Transverse colon (tissue), 4 donors: Measurements from ENCODE around the gene TUFT1. TPM values are rescaled to one million over a fixed set of nuclear protein-coding genes. Genes with fewer than 3 reads are reported as not detected.

Experiments
- DNase-seq: peaks from one replicate; pipeline ENCODE4 v3.0.0-alpha.2; 2019
- H3K27ac ChIP-seq, 4 donors: fragments of 200-600 bp; sonication (generic); 2 replicates each; pipeline ENCODE4 v1.5.1; 2016 to 2018; ENCODE audit warnings: inconsistent platforms in 4 of 4
- H3K27me3 ChIP-seq: fragments of 200-600 bp; sonication (generic); 2 replicates; pipeline ENCODE4 v1.5.1; 2017; ENCODE audit warnings: inconsistent platforms
- H3K36me3 ChIP-seq, 4 donors: fragments of 200-600 bp; sonication (generic); 2 replicates each; pipeline ENCODE4 v1.5.1; 2017 to 2019; ENCODE audit warnings: inconsistent platforms in 4 of 4
- H3K4me1 ChIP-seq, 4 donors: fragments of 200-600 bp; sonication (generic); 2 replicates each; pipeline ENCODE4 v1.5.1; 2017 to 2020; ENCODE audit warnings: inconsistent platforms in 4 of 4
- H3K4me3 ChIP-seq, 4 donors: fragments of 200-600 bp; sonication (generic); 1 replicate in 1 of 4; 2 replicates in 3 of 4; pipeline versions ENCODE4 v1.5.1 to v1.6.1; 2017 to 2019; ENCODE audit warnings: inconsistent platforms in 4 of 4
- H3K9me3 ChIP-seq, 2 donors: fragments of 200-600 bp; sonication (generic); 2 replicates each; pipeline ENCODE4 v1.5.1; 2017 to 2019; ENCODE audit warnings: inconsistent platforms in 2 of 2
- CTCF ChIP-seq, 5 experiments: fragments of 200-600 bp in 3 of 5; fragments of 450-650 bp in 2 of 5; sonication (generic) in 3 of 5; IDR thresholded peaks; 1 replicate in 2 of 5; 2 replicates in 3 of 5; pipeline ENCODE4 v1.5.1; 2016 to 2017; ENCODE audit warnings: antibody characterized with exemption in 5 of 5, inconsistent platforms in 3 of 5, mild to moderate bottlenecking in 2 of 5, moderate library complexity in 1 of 5
- EP300 ChIP-seq: sonication (generic); formaldehyde crosslinking; IDR thresholded peaks from one replicate; pipeline ENCODE4 v1.6.1; 2017; ENCODE audit warnings: antibody characterized with exemption, low read depth
- POLR2A ChIP-seq: fragments of 450-650 bp; IDR thresholded peaks from one replicate; pipeline ENCODE4 v1.6.1; 2016; ENCODE audit warnings: antibody characterized with exemption, mild to moderate bottlenecking, moderate library complexity
- POLR2AphosphoS5 ChIP-seq, 3 donors: sonication (generic); formaldehyde crosslinking; IDR thresholded peaks; one replicate each; pipeline ENCODE4 v1.6.1; 2016; ENCODE audit warnings: antibody characterized with exemption in 3 of 3
- WGBS, 2 donors: methylation state at CpG; one replicate each; pipeline ENCODE4 v1.1.5; 2018; ENCODE audit warnings: low coverage in 1 of 2; 5-methylcytosine and 5-hydroxymethylcytosine counted together
- in situ Hi-C, 4 donors: fragments of 200-750 bp; cut with MboI; loops; one replicate each; pipeline versions ENCODE4 v1.15.0 to v1.15.1; 2017; ENCODE audit warnings: low sequenced_read_pairs in 3 of 4, low pct_ligation_motif_present in 1 of 4, low pct_unique_long_range_greater_than_20kb in 1 of 4
- intact Hi-C: fragments of 100-400 bp; cut with DNase I; formaldehyde crosslinking; loops from one replicate; pipeline ENCODE4 v1.15.1; 2023; ENCODE audit warnings: low total_unique reads
- total RNA-seq, 4 donors: library from RNA; depleted of rRNA; stranded (reverse); fragments of >200 nt; gene quantifications; one replicate each; pipeline ENCODE4 v1.1.0, GENCODE V29; 2016

TUFT1 gene
- total RNA-seq, 4 donors from 2014 or later, result 22.8 to 65.5 (median 30.8) TPM

GRCh38 chr1:151526735-151527525, 13.2 kb upstream of the TUFT1 start:
- Histone ChIP-seq H3K4me1 (no peaks in the 10 kb centered on the region), H3K9me3 (no peaks in the 10 kb centered on the region), H3K27me3 (no peaks in the 10 kb centered on the region), H3K27ac (no peak overlapping the region), H3K36me3 (peaks cover 0 to 17% (median 6%) of the 10 kb centered on the region in 4 donors), H3K4me3 (no peak overlapping the region)
- 83 to 89% methylated on average over 3 to 7 of the region's 7 CpGs for WGBS, 2 donors
- in situ Hi-C loops, result no loop called here
- intact Hi-C loops, result no loop called here
- TF ChIP-seq CTCF (IDR thresholded peaks at IDR 0.05) (no peak), POLR2A (no peak), POLR2AphosphoS5 (IDR thresholded peaks at IDR 0.05) (no peak), EP300 (no peak)
- DNase-seq, result no peak

- no peak for DNase-seq
- Histone ChIP-seq H3K27ac (no peak overlapping the region), H3K4me1 (no peaks in the 10 kb centered on the region), H3K9me3 (no peaks in the 10 kb centered on the region), H3K27me3 (no peaks in the 10 kb centered on the region), H3K36me3 (peaks cover 0 to 17% (median 6%) of the 10 kb centered on the region in 4 donors), H3K4me3 (no peak overlapping the region)
- TF ChIP-seq POLR2AphosphoS5 (IDR thresholded peaks at IDR 0.05), result no peak
- no peak for TF ChIP-seq CTCF (IDR thresholded peaks at IDR 0.05)
- no peak for TF ChIP-seq POLR2A
- TF ChIP-seq EP300, result no peak
- in situ Hi-C loops, result no loop called here
- 80 to 93% methylated on average over 1 to 11 of the region's 11 CpGs for WGBS, 2 donors
- intact Hi-C loops, result no loop called here
These were observed 10.9 kb upstream of the TUFT1 start for GRCh38 chr1:151529211-151529702.

GRCh38 chr1:151529781-151530180, 10.3 kb upstream of the TUFT1 start:
- Histone ChIP-seq H3K4me3 (no peak overlapping the region), H3K36me3 (peaks cover 0 to 12% (median 4%) of the 10 kb centered on the region in 4 donors), H3K9me3 (no peaks in the 10 kb centered on the region), H3K27me3 (no peaks in the 10 kb centered on the region), H3K4me1 (no peaks in the 10 kb centered on the region), H3K27ac (no peak overlapping the region)
- no peak for DNase-seq
- intact Hi-C loops, result loop anchor here (5.0 kb wide), 1 partner anchor 208 kb away; no protein-coding TSS in a partner anchor
- 90 to 95% methylated on average over 14 to 18 of the region's 18 CpGs for WGBS, 2 donors
- in situ Hi-C loops, result no loop called here
- no peak for TF ChIP-seq POLR2AphosphoS5 (IDR thresholded peaks at IDR 0.05)
- no peak for TF ChIP-seq POLR2A
- TF ChIP-seq CTCF (IDR thresholded peaks at IDR 0.05), result no peak
- no peak for TF ChIP-seq EP300

- Histone ChIP-seq H3K27ac (no peak overlapping the region), H3K4me3 (no peak overlapping the region), H3K4me1 (no peaks in the 10 kb centered on the region), H3K27me3 (no peaks in the 10 kb centered on the region), H3K9me3 (no peaks in the 10 kb centered on the region), H3K36me3 (peaks cover 0 to 16% (median 3%) of the 10 kb centered on the region in 4 donors)
- no peak for TF ChIP-seq EP300
- TF ChIP-seq POLR2A, result no peak
- TF ChIP-seq POLR2AphosphoS5 (IDR thresholded peaks at IDR 0.05), result no peak
- no peak for TF ChIP-seq CTCF (IDR thresholded peaks at IDR 0.05)
- WGBS, 2 donors, result 60 to 85% methylated on average over 1 to 11 of the region's 11 CpGs
- no peak for DNase-seq
- intact Hi-C loops (loop anchor here (5.0 kb wide), 1 partner anchor 207 kb away; no protein-coding TSS in a partner anchor), in situ Hi-C loops (no loop called here)
These were observed 9.6 kb upstream of the TUFT1 start for GRCh38 chr1:151530461-151530860.
